GM21786 (cell line): Measurements from ENCODE around the gene PIK3R3.

Source experiments
- ATAC-seq: cut with Tn5 transposase; IDR thresholded peaks from one replicate; pipeline ENCODE4 v1.9.1; 2021; ENCODE audit not compliant: unreplicated experiment

Gene PIK3R3

DNA sequence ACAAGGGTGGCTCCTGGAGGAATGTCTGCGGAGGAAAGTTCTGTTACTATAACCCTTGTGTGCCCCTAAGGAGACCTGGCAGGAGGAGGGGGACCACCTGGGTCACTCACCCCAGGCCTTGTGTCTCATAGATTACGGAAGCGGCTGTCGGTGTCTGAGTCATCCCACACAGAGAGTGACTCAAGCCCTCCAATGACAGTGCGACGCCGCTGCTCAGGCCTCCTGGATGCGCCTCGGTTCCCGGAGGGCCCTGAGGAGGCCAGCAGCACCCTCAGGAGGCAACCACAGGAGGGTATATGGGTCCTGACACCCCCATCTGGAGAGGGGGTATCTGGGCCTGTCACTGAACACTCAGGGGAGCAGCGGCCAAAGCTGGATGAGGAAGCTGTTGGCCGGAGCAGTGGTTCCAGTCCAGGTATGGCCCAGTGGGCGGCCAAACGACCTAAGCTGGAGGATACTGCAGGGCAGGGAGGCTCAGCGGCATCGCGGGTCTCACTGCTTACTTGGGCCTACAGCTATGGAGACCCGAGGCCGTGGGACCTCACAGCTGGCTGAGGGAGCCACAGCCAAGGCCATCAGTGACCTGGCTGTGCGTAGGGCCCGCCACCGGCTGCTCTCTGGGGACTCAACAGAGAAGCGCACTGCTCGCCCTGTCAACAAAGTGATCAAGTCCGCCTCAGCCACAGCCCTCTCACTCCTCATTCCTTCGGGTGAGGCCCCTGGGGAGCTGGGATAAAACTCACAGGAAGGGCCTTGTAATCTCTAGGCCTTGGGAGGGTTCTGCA, 101.4 kb downstream of the PIK3R3 start:
- no peak for ATAC-seq

DNA sequence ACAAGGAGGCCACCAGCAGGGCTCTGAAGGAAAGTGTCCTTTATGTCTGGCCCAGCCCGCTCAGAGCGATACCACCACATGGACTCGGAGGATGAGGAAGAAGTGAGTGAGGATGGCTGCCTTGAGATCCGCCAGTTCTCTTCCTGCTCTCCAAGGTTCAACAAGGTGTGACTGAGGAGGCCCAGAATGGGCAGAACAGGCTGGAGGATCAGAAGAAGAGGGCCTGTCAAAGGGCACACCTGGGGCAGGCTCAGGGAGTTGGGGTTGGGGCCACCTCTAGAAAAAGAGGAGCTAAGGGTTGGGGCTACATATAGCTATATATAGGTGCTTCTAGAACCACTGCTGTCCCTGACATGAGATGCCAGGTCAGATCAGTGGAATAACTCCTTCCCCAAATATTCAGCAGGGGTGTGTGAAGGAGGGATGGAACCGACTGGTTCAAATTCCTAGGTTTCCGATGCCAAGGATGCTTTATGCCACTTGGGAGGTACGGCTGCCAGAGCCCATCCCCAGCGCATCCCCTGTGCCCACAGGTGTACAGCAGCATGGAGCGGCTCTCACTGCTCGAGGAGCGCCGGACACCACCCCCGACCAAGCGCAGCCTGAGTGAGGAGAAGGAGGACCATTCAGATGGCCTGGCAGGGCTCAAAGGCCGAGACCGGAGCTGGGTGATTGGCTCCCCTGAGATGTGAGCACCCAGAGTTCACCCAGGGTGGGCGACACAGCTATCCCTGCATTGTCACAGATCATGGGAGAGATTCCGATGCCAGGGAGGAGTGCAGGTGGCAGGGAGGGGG, 102.2 kb downstream of the PIK3R3 start:
- no peak for ATAC-seq

DNA sequence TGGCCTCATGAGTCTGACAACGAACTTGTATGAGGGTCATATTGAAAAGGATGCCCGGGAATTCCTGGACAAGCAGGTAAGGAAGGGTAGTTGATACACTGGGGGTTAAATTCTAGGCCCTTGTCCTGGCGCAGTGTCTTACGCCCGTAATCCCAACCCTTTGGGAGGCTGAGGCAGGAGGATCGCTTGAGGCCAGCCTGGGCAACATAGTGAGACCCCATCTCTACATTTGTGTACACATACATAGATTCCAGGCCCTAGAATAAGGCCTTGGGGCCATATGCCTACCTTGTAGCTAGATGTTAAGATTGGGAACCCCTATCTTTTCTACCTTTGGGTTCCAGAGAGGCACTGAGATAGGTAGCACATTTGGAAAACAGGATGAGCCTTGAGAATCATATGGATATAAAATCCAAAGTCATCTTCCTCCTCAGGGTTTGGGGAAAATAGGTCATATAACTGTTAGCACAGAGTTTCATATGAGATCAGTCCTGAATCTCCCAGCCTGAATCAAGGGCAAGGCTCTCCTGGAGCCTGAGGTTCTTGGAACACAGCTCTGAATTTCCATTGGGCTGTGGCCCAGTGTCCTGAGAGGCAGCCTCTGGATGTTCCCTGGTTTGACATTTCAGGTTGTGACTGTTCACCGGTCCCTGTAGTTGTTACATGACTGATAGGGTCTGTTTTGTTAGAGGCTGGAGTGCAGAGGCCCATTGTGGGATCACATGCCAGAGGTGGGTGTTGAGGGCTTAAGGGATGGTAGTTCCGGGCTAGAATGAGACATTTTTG, 104.4 kb downstream of the PIK3R3 start:
- ATAC-seq, result no peak

DNA sequence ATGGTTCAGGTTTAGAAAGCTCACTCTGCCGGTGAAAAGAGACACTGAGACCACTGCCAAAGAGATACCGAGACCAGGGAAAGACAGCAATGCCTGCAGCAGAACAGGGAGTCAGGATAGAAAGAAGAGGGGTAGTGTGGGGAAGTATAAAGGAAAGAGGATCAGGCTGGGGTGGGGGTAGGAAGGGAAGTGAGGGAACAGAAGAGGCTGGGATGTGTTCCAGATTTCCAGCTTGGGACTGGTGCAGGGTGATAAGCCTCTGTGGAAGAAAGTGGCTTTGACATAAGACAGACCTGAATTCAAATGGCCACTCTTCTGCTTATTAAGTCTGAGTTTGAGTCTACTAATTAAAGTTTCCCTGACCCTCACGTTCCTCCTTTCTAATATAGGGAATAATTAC, 105.9 kb downstream of the PIK3R3 start:
- no peak for ATAC-seq

DNA sequence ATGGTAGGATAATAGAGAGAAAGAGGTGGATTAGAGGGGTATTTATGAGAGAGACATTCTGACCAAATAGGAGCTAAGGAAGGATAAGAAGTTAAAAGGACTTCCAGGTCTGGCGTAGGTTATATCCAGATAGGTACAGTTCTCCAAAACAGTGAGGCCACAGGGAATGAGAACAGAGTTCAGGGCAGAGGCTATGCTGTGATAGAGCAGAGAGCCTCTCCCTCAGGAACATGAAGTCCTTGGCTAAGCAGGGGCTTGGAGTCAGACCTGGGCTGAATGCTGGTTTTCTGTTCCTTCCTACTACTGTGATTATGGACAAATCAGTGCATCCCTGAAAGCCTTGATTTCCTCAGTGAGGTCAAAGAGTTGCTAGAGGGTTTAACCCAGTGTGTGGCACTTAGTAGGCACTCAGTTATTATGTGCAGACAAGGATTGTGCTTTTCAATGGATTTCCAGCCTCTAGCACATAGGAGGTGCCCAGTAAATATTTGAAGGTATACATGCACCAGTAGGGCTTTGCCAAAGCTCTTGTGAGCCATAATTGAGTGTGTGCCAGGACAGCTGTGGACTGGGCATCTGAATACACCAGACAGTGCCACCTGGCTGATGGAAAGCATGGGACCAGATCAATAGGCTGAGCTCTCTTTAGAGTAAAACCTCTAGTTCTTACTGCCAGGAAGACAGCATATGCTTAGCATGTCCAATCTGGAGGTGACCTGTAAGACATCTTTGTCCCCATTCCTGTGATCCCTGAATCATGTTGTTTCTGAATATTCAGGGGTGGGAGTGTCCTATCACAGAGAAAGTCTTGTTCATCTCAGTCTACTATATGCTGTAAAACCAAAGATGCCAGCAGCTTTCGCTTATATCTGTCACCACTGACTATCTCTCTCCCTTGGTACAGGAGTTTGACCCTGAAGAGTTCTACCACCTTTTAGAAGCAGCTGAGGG, 111.1 kb downstream of the PIK3R3 start:
- ATAC-seq, result no peak

DNA sequence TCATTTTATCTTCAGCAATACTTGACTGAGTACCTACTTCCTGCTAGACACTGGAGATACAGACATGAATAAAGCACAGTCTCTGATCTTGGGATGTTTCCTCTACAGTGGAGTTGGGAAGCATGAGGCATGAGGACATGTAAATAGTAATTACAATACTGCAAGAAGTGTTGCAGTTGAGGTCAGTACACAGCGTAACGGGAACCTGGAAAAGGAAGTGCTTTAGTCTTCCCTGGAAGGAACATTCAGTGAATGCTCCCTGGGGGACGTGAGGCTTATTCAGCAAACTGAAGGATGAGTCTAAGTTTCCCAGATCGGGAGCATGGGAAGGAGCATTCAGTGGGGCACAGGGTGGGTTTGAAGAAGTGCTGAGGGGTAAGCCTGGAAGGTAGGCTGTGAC, 112.4 kb downstream of the PIK3R3 start:
- ATAC-seq, result no peak

DNA sequence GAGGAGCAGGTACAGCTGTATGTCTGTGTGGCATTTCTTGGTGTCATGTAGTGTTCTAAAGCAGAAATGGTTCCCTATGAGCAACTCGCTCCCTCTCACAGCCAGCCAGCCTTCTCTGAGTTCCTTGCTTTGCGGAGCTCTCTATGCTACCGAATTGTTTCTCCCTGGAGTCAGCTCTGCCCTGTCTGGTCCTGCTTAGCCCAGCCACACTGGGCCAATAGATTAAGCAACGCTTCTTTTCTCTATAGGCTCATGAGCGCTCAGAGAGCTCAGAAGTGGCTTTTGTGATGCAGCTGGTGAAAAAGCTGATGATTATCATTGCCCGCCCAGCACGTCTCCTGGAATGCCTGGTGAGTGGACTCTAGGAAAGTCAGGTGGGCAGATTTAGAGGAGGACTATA, 113.1 kb downstream of the PIK3R3 start:
- no peak for ATAC-seq

DNA sequence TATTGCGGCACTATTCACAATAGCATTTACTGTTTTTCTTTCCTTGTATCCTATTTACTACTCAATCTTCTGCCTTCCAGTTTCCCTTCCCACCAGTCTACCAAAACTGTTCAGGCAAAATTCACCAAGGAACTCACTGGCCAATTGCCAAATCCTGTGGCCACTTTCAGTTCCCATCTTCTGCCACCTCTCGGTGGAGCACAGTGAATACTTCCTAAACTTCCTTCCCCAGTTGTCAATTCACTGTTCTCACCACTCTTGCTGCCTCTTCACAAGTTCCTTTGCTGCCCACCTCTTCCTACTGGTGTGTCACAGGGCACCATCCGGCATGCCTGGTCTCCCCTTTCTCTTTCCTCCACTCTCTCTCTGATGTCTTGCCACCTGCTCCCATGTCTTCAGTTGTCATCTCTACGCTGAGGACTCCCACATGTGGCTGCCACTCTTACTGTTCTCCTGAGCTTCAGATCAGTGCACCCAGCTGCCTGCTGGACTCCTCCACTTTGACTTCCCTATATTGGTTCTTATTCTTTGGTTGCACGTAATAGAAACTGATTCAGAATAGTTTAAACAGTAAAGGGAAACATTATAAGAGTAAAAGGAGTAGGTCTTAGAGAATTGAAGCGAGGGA, 114.4 kb downstream of the PIK3R3 start:
- no peak for ATAC-seq

DNA sequence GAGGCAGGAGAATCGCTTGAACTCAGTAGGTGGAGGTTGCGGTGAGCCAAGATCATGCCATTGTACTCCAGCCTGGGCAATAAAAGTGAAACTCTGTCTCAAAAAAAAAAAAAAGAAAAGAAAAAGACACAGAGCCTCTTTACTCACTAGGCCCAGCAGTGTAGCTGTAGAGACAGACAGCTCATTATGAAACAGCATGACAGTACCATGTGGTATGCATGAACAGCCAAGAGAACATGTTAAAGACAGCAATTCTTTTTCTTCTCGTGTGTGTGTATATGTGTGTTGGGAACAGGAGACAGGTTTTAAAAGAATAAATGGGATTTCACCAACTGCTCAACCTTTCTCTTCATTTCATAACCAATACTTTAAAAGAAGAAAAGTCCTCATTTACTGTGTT, 118.8 kb downstream of the PIK3R3 start:
- no peak for ATAC-seq

DNA sequence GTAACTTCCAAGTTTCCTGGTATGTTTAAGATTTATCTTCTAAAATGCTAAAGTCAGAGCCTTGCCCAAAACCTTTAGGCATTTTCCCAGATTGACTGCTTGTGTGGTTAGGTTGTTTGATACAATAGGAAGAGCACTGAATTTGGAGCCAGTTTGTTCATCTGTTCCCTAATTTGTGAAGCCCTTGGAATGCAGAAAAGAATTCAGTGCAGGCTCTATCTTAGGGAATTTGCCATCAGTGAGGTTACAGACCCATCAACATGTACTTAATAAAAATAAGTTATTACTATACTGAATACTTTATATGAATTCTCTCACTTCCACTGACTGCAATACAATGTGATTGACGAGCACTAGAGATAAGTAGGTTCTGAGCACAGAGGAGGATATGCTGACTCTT, 120.2 kb downstream of the PIK3R3 start:
- ATAC-seq, result no peak

DNA sequence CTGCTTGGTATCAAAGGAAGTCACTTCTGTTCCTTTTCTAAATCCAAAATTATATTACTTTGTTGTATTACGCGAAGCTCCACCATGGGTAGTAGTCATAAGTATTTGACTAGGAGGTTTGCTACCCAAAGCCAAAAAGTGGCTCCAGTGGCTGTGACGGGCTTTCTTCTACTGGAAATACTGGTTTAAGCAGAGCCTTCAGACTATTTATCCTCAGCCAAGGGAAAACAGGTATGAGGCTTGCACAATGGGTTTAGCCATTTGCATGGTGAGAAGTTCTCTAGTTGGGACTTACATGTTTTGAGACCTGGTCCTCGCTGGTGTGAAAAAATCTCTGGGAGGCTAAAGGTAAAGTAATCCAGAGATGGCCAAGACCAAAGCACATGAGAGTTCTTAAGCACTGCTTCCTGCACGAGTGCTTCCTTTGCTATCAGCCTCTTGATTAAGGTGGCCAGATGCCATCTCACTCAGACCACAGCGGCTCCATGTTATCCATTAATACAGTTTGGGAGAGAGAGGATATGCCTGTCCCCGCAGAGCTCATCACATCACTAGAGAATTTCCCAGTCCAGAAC, 121.2 kb downstream of the PIK3R3 start:
- ATAC-seq, result no peak

DNA sequence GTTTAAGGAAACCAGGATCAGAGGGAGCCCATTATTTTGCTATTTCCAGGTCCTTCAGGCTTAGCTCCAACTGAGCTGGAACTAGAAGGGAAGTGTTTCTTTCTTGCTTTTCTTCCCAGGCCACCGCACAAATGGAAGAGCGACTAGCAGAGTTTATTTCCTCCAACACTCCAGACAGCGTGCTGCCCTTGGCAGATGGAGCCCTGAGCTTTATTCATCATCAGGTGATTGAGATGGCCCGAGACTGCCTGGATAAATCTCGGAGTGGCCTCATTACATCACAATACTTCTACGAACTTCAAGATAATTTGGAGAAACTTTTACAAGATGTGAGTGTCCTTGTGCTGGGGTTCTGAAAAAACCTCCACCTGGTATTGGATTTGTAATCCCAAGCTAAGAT, 121.8 kb downstream of the PIK3R3 start:
- ATAC-seq, result no peak

DNA sequence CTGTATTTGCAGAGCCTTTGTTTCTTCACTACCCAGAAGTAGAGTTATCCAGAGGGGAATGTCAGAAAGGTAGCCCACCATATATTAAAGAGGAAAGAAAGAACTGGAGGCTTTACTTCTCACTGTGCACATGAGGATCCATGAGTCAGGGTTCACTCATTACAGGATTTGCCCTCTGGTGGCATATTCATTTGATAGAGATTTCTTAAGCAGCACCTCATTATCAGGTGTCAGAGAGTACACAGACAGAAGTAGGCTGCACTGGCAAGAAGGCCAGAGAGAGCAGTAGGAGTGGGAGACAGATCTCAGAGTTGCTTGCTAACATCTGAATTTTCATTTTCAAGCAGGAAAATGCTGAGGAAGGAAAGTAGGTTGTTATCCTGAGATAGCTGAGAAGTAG, 123.8 kb downstream of the PIK3R3 start:
- no peak for ATAC-seq

DNA sequence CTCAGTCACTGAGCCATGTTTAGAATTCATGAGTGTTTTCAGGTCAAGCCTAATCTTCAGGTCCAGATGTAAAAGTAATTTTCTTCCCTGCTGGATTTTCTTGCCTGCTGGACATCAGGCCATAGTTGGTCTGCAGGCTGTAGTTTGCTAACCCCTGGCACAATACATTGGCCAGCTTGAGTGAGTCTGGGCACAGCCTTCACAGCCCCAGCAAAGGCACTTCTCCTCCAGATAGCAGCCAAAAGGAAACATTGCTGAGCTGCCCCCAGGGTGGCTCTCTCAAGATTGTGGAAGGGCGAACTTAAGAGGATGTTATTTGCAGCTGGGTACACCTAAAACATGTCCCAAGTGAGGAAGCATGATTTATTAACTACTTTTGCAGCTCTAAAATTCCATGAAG, 126.8 kb downstream of the PIK3R3 start:
- no peak for ATAC-seq

DNA sequence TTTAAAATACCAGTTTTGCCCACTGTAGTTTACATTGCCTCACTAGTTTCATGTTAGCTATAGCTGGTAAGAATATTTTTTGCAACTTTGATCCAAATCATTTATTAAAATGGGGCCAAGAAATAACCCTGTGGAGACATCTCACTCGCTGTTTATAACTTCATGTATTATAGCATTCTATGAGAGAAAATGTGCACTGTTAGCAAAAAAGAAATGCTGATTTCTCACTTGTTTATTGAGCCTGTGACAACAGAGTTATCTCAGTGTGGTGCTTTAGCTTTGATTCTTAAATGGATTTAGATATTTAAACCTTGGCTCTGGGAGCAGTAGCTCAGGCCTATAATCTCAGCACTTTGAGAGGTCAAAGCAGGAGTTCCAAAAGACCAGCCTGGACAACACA, 127.9 kb downstream of the PIK3R3 start:
- no peak for ATAC-seq

DNA sequence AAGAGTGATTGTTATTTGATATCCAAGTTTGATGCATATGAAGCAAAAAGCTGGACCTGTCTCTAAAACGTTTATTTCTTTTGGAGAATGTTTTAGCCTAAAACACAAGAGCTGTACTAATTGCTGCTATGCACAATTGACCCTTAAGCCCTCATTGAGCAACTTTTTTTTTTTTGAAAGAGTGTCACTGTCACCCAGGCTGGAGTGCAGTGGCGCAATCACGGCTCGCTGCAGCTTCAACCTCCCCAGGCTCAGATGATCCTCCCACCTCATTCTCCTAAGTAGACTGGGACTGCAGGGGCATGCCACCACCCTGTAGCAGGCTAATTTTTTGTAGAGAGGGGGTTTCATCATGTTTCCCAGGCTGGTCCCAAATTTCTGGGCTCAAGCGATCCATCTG, 129.1 kb downstream of the PIK3R3 start:
- ATAC-seq, result no peak

DNA sequence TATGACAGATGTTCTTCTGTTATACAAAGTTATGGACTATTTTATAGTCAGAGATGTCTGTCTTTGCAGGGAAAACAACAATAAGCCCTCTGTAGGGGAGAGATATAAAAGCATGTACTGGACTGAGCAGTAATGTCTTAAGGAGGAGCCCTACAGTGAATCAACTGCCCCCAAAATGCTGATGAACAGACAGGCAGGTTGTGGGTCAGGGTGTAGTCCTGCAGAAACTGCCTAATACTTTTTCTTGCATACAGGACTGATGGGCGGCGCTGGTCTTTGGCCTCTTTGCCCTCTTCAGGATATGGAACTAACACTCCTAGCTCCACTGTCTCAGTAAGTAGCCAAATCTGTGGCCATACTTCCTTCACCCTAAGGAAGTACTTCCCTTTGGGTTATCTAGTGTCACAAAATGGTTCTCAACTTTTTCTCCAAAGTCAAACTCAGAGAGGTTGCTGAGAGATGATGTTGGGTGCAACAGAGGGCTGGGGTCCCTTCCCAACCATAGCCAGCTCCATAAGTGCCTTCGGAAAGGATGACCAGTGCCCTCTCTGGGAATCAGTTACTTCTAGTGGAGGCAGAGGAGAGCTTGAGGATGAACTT, 129.8 kb downstream of the PIK3R3 start:
- ATAC-seq, result no peak

DNA sequence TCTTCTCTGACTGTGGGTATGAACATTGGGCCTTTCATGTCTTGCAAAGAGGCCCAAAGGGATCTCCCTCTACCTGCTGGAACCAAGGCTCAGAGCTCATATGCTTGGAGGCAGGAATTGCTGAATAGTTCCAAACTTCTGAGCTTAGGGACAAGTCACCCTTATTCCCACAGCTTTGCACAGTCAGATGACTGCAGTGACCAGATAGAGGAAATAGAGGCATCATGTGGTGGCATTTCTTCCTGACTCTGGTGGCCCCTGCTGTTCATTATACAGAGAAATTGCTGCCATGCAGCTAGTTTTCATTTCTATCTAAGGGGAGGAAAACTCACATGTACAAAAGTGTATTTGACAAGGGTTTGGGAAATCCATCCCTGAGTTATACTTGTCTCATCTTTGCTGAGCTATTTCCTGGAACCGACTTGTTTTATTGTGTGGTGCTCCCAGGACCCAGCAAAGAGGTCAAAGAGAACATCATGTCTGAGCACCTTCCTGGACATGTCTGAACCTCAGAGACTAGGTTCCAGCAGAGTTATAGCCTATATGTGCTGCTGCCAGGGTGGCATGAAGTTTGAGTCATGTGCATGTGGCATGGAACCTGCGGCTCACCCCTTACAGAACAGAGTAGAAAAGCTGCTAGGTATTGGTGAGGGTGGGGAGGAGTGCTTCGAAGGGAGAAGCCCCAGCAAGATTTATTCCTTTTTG, 131.2 kb downstream of the PIK3R3 start:
- no peak for ATAC-seq

DNA sequence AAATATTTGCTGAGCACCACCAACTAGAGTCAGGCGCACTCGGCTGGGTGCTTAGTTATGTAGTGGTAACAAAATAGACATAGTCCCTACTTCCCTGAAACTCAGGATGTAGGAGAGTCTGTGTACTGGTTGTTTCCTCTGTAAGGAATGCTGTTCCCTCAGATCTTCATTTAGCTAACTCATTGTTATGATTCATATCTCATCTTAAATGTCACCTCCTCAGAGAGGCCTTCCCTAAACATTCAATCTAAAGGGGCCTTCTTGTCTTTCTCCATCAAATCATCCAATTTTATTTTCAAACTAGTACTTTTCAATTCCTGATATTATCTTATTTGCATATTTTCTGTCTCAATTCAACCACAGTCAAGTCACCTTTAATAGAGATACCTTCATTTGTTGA, 132.9 kb downstream of the PIK3R3 start:
- ATAC-seq, result no peak
